HEK293 (cell line): ENCODE measurements around the gene NAA80.

Experiments
- CTCF ChIA-PET: fragments of 350-600 bp; formaldehyde crosslinking; extraction: SDS; loops from one replicate; lab custom pipeline; 2021; ENCODE audit warnings: antibody characterized with exemption; lab: Yijun Ruan, JAX
- POLR2A ChIA-PET: fragments of 300-600 bp; formaldehyde crosslinking; extraction: SDS; loops from one replicate; lab custom pipeline; 2020; ENCODE audit warnings: antibody characterized with exemption, inconsistent platforms; lab: Yijun Ruan, JAX
- H3K27ac ChIP-seq: fragments of 200-500 bp; sonication (Bioruptor generic); 2 replicates; pipeline ENCODE4 v1.5.1; 2014; ENCODE audit warnings: low read depth, low read length, control low read depth, inconsistent platforms; ENCODE audit errors: extremely low read depth
- H3K36me3 ChIP-seq, 2 experiments: fragments of 200-500 bp in 1 of 2; sonication (Bioruptor generic) in 1 of 2; 1 replicate in 1 of 2; 2 replicates in 1 of 2; pipeline ENCODE4 v1.5.1; 2014 to 2017; ENCODE audit warnings: inconsistent platforms in 2 of 2, low read length in 2 of 2; ENCODE audit not compliant: control insufficient read depth in 2 of 2, insufficient read depth in 1 of 2
- H3K4me1 ChIP-seq: fragments of 200-500 bp; sonication (Bioruptor generic); 2 replicates; pipeline ENCODE4 v1.5.1; 2014; ENCODE audit warnings: mild to moderate bottlenecking, low read length, inconsistent platforms; ENCODE audit not compliant: control insufficient read depth, insufficient read depth
- H3K4me3 ChIP-seq: 2 replicates; pipeline ENCODE4 v1.5.1; 2011; ENCODE audit warnings: low read depth, mild to moderate bottlenecking, control low read depth, low read length, moderate library complexity
- H3K9me3 ChIP-seq: fragments of 200-500 bp; sonication (Bioruptor generic); 2 replicates; pipeline ENCODE4 v1.5.1; 2014; ENCODE audit warnings: low read depth, low read length, inconsistent platforms; ENCODE audit not compliant: control insufficient read depth, insufficient read depth
- GLIS1 ChIP-seq: fragments of 450-650 bp; formaldehyde crosslinking; IDR thresholded peaks from 2 replicates; pipeline ENCODE4 v1.5.1; 2016; ENCODE audit warnings: missing biosample characterization, missing genetic modification characterization
- SCRT2 ChIP-seq: fragments of 450-650 bp; formaldehyde crosslinking; IDR thresholded peaks from 2 replicates; pipeline ENCODE4 v1.5.1; 2016; ENCODE audit warnings: missing biosample characterization, missing genetic modification characterization
- SP7 ChIP-seq: fragments of 450-650 bp; formaldehyde crosslinking; IDR thresholded peaks from 2 replicates; pipeline ENCODE4 v1.5.1; 2016; ENCODE audit warnings: missing biosample characterization, missing genetic modification characterization
- ZIC2 ChIP-seq: fragments of 450-650 bp; formaldehyde crosslinking; IDR thresholded peaks from 2 replicates; pipeline ENCODE4 v1.5.1; 2016; ENCODE audit warnings: missing biosample characterization, missing genetic modification characterization
- ZNF16 ChIP-seq: fragments of 450-650 bp; formaldehyde crosslinking; IDR thresholded peaks from 2 replicates; pipeline ENCODE4 v1.5.1; 2016; ENCODE audit warnings: low read depth, missing biosample characterization, missing genetic modification characterization
- ZNF174 ChIP-seq: fragments of 450-650 bp; formaldehyde crosslinking; IDR thresholded peaks from 2 replicates; pipeline ENCODE4 v1.5.0; 2017; ENCODE audit warnings: missing biosample characterization, mild to moderate bottlenecking, missing genetic modification characterization
- ZNF19 ChIP-seq: fragments of 450-650 bp; formaldehyde crosslinking; IDR thresholded peaks from 2 replicates; pipeline ENCODE4; 2016; ENCODE audit warnings: missing biosample characterization, missing genetic modification characterization, low read depth
- ZNF211 ChIP-seq: fragments of 450-650 bp; formaldehyde crosslinking; IDR thresholded peaks from 2 replicates; pipeline ENCODE4 v1.5.1; 2016; ENCODE audit warnings: low read depth, missing biosample characterization, missing genetic modification characterization
- ZNF302 ChIP-seq: fragments of 450-650 bp; formaldehyde crosslinking; IDR thresholded peaks from 2 replicates; pipeline ENCODE4 v1.5.1; 2016; ENCODE audit warnings: missing biosample characterization, missing genetic modification characterization, low read depth
- ZNF394 ChIP-seq: fragments of 450-650 bp; formaldehyde crosslinking; IDR thresholded peaks from 2 replicates; pipeline ENCODE4 v1.5.1; 2016; ENCODE audit warnings: missing biosample characterization, missing genetic modification characterization, mild to moderate bottlenecking, moderate library complexity, borderline replicate concordance
- ZNF510 ChIP-seq: fragments of 450-650 bp; formaldehyde crosslinking; IDR thresholded peaks from 2 replicates; pipeline ENCODE4 v1.5.1; 2018; ENCODE audit warnings: mild to moderate bottlenecking, missing genetic modification characterization, missing biosample characterization; ENCODE audit not compliant: insufficient replicate concordance
- ZNF544 ChIP-seq: fragments of 450-650 bp; formaldehyde crosslinking; IDR thresholded peaks from 2 replicates; pipeline ENCODE4 v1.5.0; 2017; ENCODE audit warnings: missing biosample characterization, missing genetic modification characterization
- ZNF600 ChIP-seq: fragments of 450-650 bp; formaldehyde crosslinking; IDR thresholded peaks from 2 replicates; pipeline ENCODE4 v1.5.1; 2016; ENCODE audit warnings: missing biosample characterization, missing genetic modification characterization
- ZNF621 ChIP-seq: fragments of 450-650 bp; formaldehyde crosslinking; IDR thresholded peaks from 2 replicates; pipeline ENCODE4 v1.5.1; 2017; ENCODE audit warnings: missing biosample characterization, missing genetic modification characterization
- ZNF785 ChIP-seq: fragments of 450-650 bp; formaldehyde crosslinking; IDR thresholded peaks from 2 replicates; pipeline ENCODE4 v1.5.1; 2016; ENCODE audit warnings: missing biosample characterization, missing genetic modification characterization
- ZNF791 ChIP-seq: fragments of 450-650 bp; formaldehyde crosslinking; IDR thresholded peaks from 2 replicates; pipeline ENCODE4 v1.5.1; 2016; ENCODE audit warnings: missing biosample characterization, missing genetic modification characterization
- ZSCAN23 ChIP-seq: fragments of 450-650 bp; formaldehyde crosslinking; IDR thresholded peaks from 2 replicates; pipeline ENCODE4 v1.5.1; 2016; ENCODE audit warnings: missing biosample characterization, missing genetic modification characterization
- TF ChIP-seq, protein P1 (sequence below): fragments of 450-650 bp; formaldehyde crosslinking; IDR thresholded peaks from 2 replicates; pipeline ENCODE4 v1.5.0; 2017; ENCODE audit warnings: missing biosample characterization, missing genetic modification characterization, borderline replicate concordance
- TF ChIP-seq, protein P2 (sequence below): fragments of 450-650 bp; formaldehyde crosslinking; IDR thresholded peaks from 2 replicates; pipeline ENCODE4; 2016; ENCODE audit warnings: missing biosample characterization, missing genetic modification characterization
- TF ChIP-seq, protein P3 (sequence below): fragments of 450-650 bp; formaldehyde crosslinking; IDR thresholded peaks from 2 replicates; pipeline ENCODE4 v1.5.1; 2017; ENCODE audit warnings: missing biosample characterization, missing genetic modification characterization
- TF ChIP-seq, protein P4 (sequence below): fragments of 450-650 bp; formaldehyde crosslinking; IDR thresholded peaks from 2 replicates; pipeline ENCODE4 v1.5.1; 2017; ENCODE audit warnings: missing biosample characterization, mild to moderate bottlenecking, missing genetic modification characterization, moderate library complexity
- TF ChIP-seq, protein P5 (sequence below): fragments of 450-650 bp; formaldehyde crosslinking; IDR thresholded peaks from 2 replicates; pipeline ENCODE4 v1.5.1; 2016; ENCODE audit warnings: missing biosample characterization, missing genetic modification characterization

NAA80 gene

DNA sequence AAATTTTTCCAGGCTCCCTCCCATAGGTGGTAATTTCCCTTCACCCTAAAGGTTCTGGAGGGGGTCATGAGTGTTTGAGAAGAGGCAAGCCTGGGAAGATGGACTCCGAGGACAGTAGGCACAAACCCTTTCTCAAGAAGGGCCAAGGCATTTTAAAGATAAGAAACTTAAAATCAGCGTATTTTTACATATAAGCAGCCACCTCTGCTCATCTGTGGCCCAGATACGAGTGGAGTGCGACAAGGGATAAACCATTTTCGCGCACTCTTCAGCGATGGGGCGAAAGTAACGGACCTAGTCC, 40.9 kb upstream of the NAA80 start (continued):
- TF ChIP-seq, protein P1, sequence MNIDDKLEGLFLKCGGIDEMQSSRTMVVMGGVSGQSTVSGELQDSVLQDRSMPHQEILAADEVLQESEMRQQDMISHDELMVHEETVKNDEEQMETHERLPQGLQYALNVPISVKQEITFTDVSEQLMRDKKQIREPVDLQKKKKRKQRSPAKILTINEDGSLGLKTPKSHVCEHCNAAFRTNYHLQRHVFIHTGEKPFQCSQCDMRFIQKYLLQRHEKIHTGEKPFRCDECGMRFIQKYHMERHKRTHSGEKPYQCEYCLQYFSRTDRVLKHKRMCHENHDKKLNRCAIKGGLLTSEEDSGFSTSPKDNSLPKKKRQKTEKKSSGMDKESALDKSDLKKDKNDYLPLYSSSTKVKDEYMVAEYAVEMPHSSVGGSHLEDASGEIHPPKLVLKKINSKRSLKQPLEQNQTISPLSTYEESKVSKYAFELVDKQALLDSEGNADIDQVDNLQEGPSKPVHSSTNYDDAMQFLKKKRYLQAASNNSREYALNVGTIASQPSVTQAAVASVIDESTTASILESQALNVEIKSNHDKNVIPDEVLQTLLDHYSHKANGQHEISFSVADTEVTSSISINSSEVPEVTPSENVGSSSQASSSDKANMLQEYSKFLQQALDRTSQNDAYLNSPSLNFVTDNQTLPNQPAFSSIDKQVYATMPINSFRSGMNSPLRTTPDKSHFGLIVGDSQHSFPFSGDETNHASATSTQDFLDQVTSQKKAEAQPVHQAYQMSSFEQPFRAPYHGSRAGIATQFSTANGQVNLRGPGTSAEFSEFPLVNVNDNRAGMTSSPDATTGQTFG (tag by site-specific recombination) = no peak
- TF ChIP-seq ZNF16 (tag by site-specific recombination) (no peak), ZNF302 (tag by site-specific recombination) (no peak), ZNF510 (no peak), SP7 (no peak), ZNF19 (tag by site-specific recombination) (no peak), ZNF600 (tag by site-specific recombination) (no peak), ZNF544 (no peak), ZSCAN23 (tag by site-specific recombination) (no peak), ZNF791 (tag by site-specific recombination) (no peak)
- TF ChIP-seq, protein P2, sequence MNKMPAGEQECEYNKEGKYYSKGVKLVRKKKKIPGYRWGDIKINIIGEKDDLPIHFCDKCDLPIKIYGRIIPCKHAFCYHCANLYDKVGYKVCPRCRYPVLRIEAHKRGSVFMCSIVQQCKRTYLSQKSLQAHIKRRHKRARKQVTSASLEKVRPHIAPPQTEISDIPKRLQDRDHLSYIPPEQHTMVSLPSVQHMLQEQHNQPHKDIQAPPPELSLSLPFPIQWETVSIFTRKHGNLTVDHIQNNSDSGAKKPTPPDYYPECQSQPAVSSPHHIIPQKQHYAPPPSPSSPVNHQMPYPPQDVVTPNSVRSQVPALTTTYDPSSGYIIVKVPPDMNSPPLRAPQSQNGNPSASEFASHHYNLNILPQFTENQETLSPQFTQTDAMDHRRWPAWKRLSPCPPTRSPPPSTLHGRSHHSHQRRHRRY (tag by site-specific recombination) = no peak
- TF ChIP-seq, protein P3, sequence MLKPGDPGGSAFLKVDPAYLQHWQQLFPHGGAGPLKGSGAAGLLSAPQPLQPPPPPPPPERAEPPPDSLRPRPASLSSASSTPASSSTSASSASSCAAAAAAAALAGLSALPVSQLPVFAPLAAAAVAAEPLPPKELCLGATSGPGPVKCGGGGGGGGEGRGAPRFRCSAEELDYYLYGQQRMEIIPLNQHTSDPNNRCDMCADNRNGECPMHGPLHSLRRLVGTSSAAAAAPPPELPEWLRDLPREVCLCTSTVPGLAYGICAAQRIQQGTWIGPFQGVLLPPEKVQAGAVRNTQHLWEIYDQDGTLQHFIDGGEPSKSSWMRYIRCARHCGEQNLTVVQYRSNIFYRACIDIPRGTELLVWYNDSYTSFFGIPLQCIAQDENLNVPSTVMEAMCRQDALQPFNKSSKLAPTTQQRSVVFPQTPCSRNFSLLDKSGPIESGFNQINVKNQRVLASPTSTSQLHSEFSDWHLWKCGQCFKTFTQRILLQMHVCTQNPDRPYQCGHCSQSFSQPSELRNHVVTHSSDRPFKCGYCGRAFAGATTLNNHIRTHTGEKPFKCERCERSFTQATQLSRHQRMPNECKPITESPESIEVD (tag by site-specific recombination) = no peak

DNA sequence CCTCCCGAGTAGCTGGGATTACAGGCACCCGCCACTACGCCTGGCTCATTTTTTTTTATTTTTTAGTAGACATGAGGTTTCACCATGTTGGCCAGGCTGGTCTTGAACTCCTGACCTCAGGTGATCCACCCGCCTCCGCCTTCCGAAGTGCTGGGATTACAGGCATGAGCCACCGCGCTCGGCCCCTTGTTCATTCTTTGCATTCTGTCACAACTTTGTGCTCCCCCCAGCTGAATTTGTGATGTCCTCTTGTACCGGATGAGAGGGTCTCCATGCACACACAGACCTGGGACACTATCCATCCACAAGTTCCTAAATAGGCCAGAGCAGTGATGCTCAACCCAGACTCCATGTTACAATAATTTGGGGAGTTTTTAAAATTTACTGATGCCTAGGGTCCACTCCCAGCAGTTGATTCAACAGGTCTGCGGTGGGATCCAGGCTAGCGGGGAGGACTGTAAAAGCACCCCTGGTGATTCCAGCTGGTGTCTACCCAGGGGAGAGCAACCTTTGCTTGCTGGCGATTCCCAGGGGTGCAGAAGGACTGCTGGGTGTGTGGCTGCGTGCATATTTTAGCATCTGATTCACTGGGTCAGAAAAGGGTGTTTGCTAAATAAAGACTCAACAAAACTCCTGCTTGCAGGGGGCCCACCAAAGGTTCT, 40.4 kb upstream of the NAA80 start:
- CTCF ChIA-PET = no interaction called here
- no peaks in the 10 kb centered on the region for H3K9me3 ChIP-seq
- TF ChIP-seq ZNF621 (tag by site-specific recombination) (no peak), GLIS1 (tag by site-specific recombination) (peak; percentile 43), SCRT2 (tag by site-specific recombination) (peak; percentile 61; the same call in 1 of the 2 replicates), ZIC2 (peak; percentile 59)
- TF ChIP-seq, protein P4, sequence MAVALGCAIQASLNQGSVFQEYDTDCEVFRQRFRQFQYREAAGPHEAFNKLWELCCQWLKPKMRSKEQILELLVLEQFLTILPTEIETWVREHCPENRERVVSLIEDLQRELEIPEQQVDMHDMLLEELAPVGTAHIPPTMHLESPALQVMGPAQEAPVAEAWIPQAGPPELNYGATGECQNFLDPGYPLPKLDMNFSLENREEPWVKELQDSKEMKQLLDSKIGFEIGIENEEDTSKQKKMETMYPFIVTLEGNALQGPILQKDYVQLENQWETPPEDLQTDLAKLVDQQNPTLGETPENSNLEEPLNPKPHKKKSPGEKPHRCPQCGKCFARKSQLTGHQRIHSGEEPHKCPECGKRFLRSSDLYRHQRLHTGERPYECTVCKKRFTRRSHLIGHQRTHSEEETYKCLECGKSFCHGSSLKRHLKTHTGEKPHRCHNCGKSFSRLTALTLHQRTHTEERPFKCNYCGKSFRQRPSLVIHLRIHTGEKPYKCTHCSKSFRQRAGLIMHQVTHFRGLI (tag by site-specific recombination) = no peak
- H3K4me1 ChIP-seq = no peaks in the 10 kb centered on the region; the same call in 1 of the 2 replicates
- POLR2A ChIA-PET = interaction anchor here (1.3 kb wide), 1 partner anchor 12 kb away, joined by 3 read pairs; the partner anchor contains the start of gene TUSC2
- peaks cover 0 to 21% of the 10 kb centered on the region in 2 experiments; a peak in 2 of 3 replicates for H3K36me3 ChIP-seq
- no peak overlapping the region for H3K4me3 ChIP-seq
- H3K27ac ChIP-seq = no peak overlapping the region

DNA sequence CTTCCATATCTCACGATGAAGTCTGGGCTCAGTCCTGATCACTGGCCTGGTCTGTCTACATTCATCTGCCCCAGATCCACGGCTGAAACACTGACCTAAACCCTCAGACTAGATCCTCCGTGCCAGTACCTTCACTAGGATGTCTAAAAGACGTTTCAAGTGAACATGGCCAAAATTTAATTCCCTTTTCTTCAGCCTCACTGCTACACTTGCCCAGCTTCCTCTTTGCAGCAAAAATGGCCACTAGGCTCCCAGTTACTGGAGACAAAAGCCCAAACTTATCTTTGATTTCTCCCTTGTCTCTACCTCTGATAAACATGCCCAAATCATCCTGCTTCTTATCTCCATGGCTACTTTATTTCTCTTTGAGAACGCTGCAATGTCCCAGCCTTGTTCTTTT, 39.8 kb upstream of the NAA80 start:
- ChIA-PET POLR2A (no interaction called here), CTCF (no interaction called here)
- TF ChIP-seq ZNF394 (tag by site-specific recombination) (no peak), ZNF174 (tag by site-specific recombination) (no peak), ZNF211 (no peak), ZNF510 (no peak), GLIS1 (tag by site-specific recombination) (no peak), ZNF785 (no peak)
- TF ChIP-seq, protein P5, sequence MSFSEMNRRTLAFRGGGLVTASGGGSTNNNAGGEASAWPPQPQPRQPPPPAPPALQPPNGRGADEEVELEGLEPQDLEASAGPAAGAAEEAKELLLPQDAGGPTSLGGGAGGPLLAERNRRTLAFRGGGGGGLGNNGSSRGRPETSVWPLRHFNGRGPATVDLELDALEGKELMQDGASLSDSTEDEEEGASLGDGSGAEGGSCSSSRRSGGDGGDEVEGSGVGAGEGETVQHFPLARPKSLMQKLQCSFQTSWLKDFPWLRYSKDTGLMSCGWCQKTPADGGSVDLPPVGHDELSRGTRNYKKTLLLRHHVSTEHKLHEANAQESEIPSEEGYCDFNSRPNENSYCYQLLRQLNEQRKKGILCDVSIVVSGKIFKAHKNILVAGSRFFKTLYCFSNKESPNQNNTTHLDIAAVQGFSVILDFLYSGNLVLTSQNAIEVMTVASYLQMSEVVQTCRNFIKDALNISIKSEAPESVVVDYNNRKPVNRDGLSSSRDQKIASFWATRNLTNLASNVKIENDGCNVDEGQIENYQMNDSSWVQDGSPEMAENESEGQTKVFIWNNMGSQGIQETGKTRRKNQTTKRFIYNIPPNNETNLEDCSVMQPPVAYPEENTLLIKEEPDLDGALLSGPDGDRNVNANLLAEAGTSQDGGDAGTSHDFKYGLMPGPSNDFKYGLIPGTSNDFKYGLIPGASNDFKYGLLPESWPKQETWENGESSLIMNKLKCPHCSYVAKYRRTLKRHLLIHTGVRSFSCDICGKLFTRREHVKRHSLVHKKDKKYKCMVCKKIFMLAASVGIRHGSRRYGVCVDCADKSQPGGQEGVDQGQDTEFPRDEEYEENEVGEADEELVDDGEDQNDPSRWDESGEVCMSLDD = no peak
- Histone ChIP-seq H3K27ac (no peak overlapping the region), H3K36me3 (peaks cover 0 to 27% of the 10 kb centered on the region in 2 experiments; a peak in 2 of 3 replicates), H3K9me3 (no peaks in the 10 kb centered on the region), H3K4me1 (no peaks in the 10 kb centered on the region; the same call in 1 of the 2 replicates), H3K4me3 (no peak overlapping the region)
